GM12878 (cell line): ENCODE measurements around the gene ISG20. TPM values are rescaled to one million over a fixed set of nuclear protein-coding genes. Genes with fewer than 3 reads are reported as not detected.

Experiments
- ATAC-seq: fragments of 200-7000 bp; cut with Tn5 transposase; 3 replicates; pipeline ENCODE4 v1.9.1; 2020; ENCODE audit warnings: mild to moderate bottlenecking, moderate library complexity
- BruUV-seq: library from RNA; stranded (reverse); fragments of 400-500 nt; replicated peaks from 2 replicates; lab custom pipeline; 2021; lab: Mats Ljungman, UMichigan
- CTCF ChIA-PET: fragments of 300-600 bp; sonication (Branson Sonifier 250); formaldehyde crosslinking; extraction: SDS; loops from one replicate; lab custom pipeline; 2021; ENCODE audit warnings: inconsistent platforms; lab: Yijun Ruan, JAX
- POLR2A ChIA-PET: fragments of 350-600 bp; formaldehyde crosslinking; extraction: SDS; loops from one replicate; lab custom pipeline; 2021; ENCODE audit warnings: inconsistent platforms; lab: Charles Lee
- RAD21 ChIA-PET: fragments of 300-600 bp; sonication (Branson Sonifier 250); formaldehyde crosslinking; loops from one replicate; lab custom pipeline; 2023; ENCODE audit warnings: antibody characterized with exemption; ENCODE audit not compliant: unreplicated experiment; lab: Charles Lee
- SMC1A ChIA-PET: fragments of 300-600 bp; sonication (Branson Sonifier 250); formaldehyde crosslinking; loops from one replicate; lab custom pipeline; 2023; ENCODE audit not compliant: unreplicated experiment, uncharacterized antibody; lab: Charles Lee
- DNase-seq: peaks from one replicate; pipeline ENCODE4 v3.0.0-alpha.2; 2011; ENCODE audit warnings: low read depth, low spot score
- FAIRE-seq: peaks from 3 replicates; lab custom pipeline; 2011; peaks lifted over from hg19 to GRCh38; lab: Jason Lieb, UNC
- H2AFZ ChIP-seq: 2 replicates; pipeline ENCODE4 v1.6.0; 2011; ENCODE audit warnings: low read depth, low read length, control low read depth; ENCODE audit not compliant: control insufficient read depth
- H3K27ac ChIP-seq: 2 replicates; pipeline ENCODE4 v1.5.1; 2011; ENCODE audit warnings: control low read depth; ENCODE audit not compliant: control insufficient read depth, insufficient read depth
- H3K27me3 ChIP-seq, 2 experiments: replicated peaks in 1 of 2; 2 replicates each; pipeline versions ENCODE4 v1.6.0 to v1.6.1; 2011; ENCODE audit warnings: low read length in 1 of 2; ENCODE audit not compliant: control insufficient read depth in 2 of 2, insufficient read depth in 2 of 2
- H3K36me3 ChIP-seq, 2 experiments: 2 replicates each; pipeline ENCODE4 v1.5.1; 2011; ENCODE audit warnings: low read length in 1 of 2; ENCODE audit not compliant: control insufficient read depth in 2 of 2, insufficient read depth in 2 of 2
- H3K4me1 ChIP-seq: 2 replicates; pipeline ENCODE4 v1.6.1; 2011; ENCODE audit warnings: mild to moderate bottlenecking, low read length, moderate library complexity, mixed read lengths; ENCODE audit not compliant: control insufficient read depth, insufficient read depth
- H3K4me2 ChIP-seq: 2 replicates; pipeline ENCODE4 v1.6.0; 2011; ENCODE audit warnings: control low read depth; ENCODE audit not compliant: control insufficient read depth, insufficient read depth
- H3K4me3 ChIP-seq: fragments of 200-600 bp; sonication (generic); 2 replicates; pipeline ENCODE4 v1.5.1; 2016
- H3K79me2 ChIP-seq: 2 replicates; pipeline ENCODE4 v1.6.0; 2011; ENCODE audit warnings: low read length; ENCODE audit not compliant: control insufficient read depth, insufficient read depth
- H3K9ac ChIP-seq: 2 replicates; pipeline ENCODE4 v1.8.0; 2011; ENCODE audit warnings: low read length, control low read depth, mixed read lengths; ENCODE audit not compliant: control insufficient read depth, insufficient read depth
- H3K9me3 ChIP-seq: replicated peaks from 3 replicates; pipeline ENCODE4 v1.5.1; 2011; ENCODE audit warnings: mild to moderate bottlenecking, low read length; ENCODE audit not compliant: control insufficient read depth, insufficient read depth
- H4K20me1 ChIP-seq: 2 replicates; pipeline ENCODE4 v1.6.0; 2011; ENCODE audit not compliant: control insufficient read depth, insufficient read depth
- ATF2 ChIP-seq: IDR thresholded peaks from 2 replicates; pipeline ENCODE4 v1.6.1; 2012; ENCODE audit warnings: low read length, inconsistent platforms
- BACH1 ChIP-seq: fragments of 450-650 bp; IDR thresholded peaks from 2 replicates; pipeline ENCODE4 v1.6.1; 2017; ENCODE audit warnings: mild to moderate bottlenecking, borderline replicate concordance
- E2F4 ChIP-seq: IDR thresholded peaks from 2 replicates; pipeline ENCODE4 v1.6.1; 2012; ENCODE audit warnings: low read depth, low read length, improper control_type of control experiment
- GABPA ChIP-seq: IDR thresholded peaks from 2 replicates; pipeline ENCODE4 v1.6.1; 2014; ENCODE audit warnings: antibody characterized with exemption, low read depth, mild to moderate bottlenecking, inconsistent platforms
- POLR2A ChIP-seq: IDR thresholded peaks from 2 replicates; pipeline ENCODE4 v1.6.1; 2011; ENCODE audit warnings: low read depth, mild to moderate bottlenecking, low read length
- RB1 ChIP-seq: fragments of 450-650 bp; formaldehyde crosslinking; IDR thresholded peaks from 2 replicates; pipeline ENCODE4 v1.6.1; 2017; ENCODE audit warnings: mild to moderate bottlenecking, borderline replicate concordance
- RCOR1 ChIP-seq: conservative IDR thresholded peaks from 2 replicates; pipeline ENCODE4 v1.6.1; 2012; ENCODE audit warnings: low read depth, low read length, improper control_type of control experiment
- SUZ12 ChIP-seq: fragments of 200-600 bp; sonication (generic); IDR thresholded peaks from one replicate; pipeline ENCODE4 v1.6.1; 2018; ENCODE audit warnings: antibody characterized with exemption, mild to moderate bottlenecking; ENCODE audit not compliant: unreplicated experiment
- ZNF274 ChIP-seq: IDR thresholded peaks from one replicate; pipeline ENCODE4 v1.8.0; 2011; ENCODE audit not compliant: insufficient read length, insufficient read depth
- WGBS: methylation state at CpG from one replicate; pipeline ENCODE4 v1.1.6; 2016; ENCODE audit warnings: low lambda C conversion rate; ENCODE audit not compliant: insufficient replicate concordance, insufficient coverage; ENCODE audit errors: missing lambda C conversion rate; 5-methylcytosine and 5-hydroxymethylcytosine counted together
- in situ Hi-C: fragments of 300-500 bp; cut with MboI; formaldehyde crosslinking; loops from 9 replicates; pipeline ENCODE4 v1.14.3; 2018; ENCODE audit warnings: mixed read lengths
- intact Hi-C: fragments of 100-400 bp; cut with micrococcal nuclease; formaldehyde crosslinking; loops from one replicate; pipeline ENCODE4 v1.14.2; 2022; ENCODE audit not compliant: unreplicated experiment
- polyA plus RNA-seq, 11 experiments: library from polyadenylated mRNA; depleted of rRNA in 4 of 11; unstranded in 6 of 11; stranded (reverse) in 5 of 11; fragments of >200 nt; fragmentation: Nextera tagmentation in 4 of 11; fragmentation: Illumina TruSeq in 1 of 11; extraction: Ambion mirVana in 4 of 11; extraction: Trizol in 1 of 11; gene quantifications; 1 replicate in 1 of 11; 2 replicates in 10 of 11; pipeline versions ENCODE4 v1.2.1 to v1.2.3, GENCODE V29; 2011 to 2016; ENCODE audit warnings: inconsistent platforms in 2 of 11, missing spikeins in 2 of 11, low read depth in 1 of 11
- total RNA-seq, 4 experiments: library from RNA; depleted of rRNA in 3 of 4; stranded (reverse); fragments of >200 nt in 3 of 4; fragmentation: Illumina TruSeq in 1 of 4; extraction: Trizol in 1 of 4; gene quantifications; 2 replicates each; pipeline versions ENCODE4 v1.2.1 to v1.2.3, GENCODE V29; 2013 to 2021
- TF ChIP-seq, protein P1 (sequence below): fragments of 450-650 bp; IDR thresholded peaks from 2 replicates; pipeline ENCODE4 v1.6.1; 2016; ENCODE audit warnings: mild to moderate bottlenecking

Gene ISG20
- total and polyA plus RNA-seq, 10 of the 15 experiments (the other 5 are each of a cell fraction or from before 2014, with no cell fraction given): 23.4 to 210 (median 85.9) TPM

GRCh38 chr15:88655103-88655553, 16.3 kb downstream of the ISG20 start:
- CTCF ChIA-PET: interaction anchor here (1.2 to 5.8 kb wide), 3 partner anchors 9 to 33 kb away, joined by 3 to 61 read pairs (median 3); no protein-coding TSS in a partner anchor
- Histone ChIP-seq H3K27me3 (no peaks in the 10 kb centered on the region), H3K4me1 (peaks cover 18% of the 10 kb centered on the region), H3K4me3 (no peak overlapping the region), H2AFZ (no peak overlapping the region), H4K20me1 (no peaks in the 10 kb centered on the region), H3K9ac (no peak overlapping the region), H3K36me3 (peaks cover 0 to 11% of the 10 kb centered on the region in 2 experiments; a peak in 3 of 4 replicates), H3K4me2 (no peak overlapping the region), H3K9me3 (no peaks in the 10 kb centered on the region), H3K27ac (no peak overlapping the region), H3K79me2 (no peaks in the 10 kb centered on the region)
- no TSS peak for BruUV-seq
- 95% methylated on average over 14 of the region's 14 CpGs for WGBS
- POLR2A ChIA-PET: no interaction called here
- TF ChIP-seq E2F4 (no peak), POLR2A (peak; percentile 50)
- RAD21 ChIA-PET: interaction anchor here (4.2 kb wide), 1 partner anchor 30 kb away, joined by 40 read pairs; no protein-coding TSS in a partner anchor
- SMC1A ChIA-PET: interaction anchor here (2.1 to 4.9 kb wide), 2 partner anchors 31 to 33 kb away, joined by 7 to 37 read pairs; no protein-coding TSS in a partner anchor
- intact Hi-C loops: no loop called here
- DNase-seq: no peak
- no peak for FAIRE-seq
- ATAC-seq: no peak
- in situ Hi-C loops: no loop called here

GRCh38 chr15:88655800-88656488, 17.1 kb downstream of the ISG20 start:
- no peak overlapping the region for H3K4me3 ChIP-seq
- no peak for TF ChIP-seq ZNF274
- TF ChIP-seq RB1: no peak
- TF ChIP-seq ATF2: no peak
- no peak for TF ChIP-seq SUZ12
- TF ChIP-seq, protein P1, sequence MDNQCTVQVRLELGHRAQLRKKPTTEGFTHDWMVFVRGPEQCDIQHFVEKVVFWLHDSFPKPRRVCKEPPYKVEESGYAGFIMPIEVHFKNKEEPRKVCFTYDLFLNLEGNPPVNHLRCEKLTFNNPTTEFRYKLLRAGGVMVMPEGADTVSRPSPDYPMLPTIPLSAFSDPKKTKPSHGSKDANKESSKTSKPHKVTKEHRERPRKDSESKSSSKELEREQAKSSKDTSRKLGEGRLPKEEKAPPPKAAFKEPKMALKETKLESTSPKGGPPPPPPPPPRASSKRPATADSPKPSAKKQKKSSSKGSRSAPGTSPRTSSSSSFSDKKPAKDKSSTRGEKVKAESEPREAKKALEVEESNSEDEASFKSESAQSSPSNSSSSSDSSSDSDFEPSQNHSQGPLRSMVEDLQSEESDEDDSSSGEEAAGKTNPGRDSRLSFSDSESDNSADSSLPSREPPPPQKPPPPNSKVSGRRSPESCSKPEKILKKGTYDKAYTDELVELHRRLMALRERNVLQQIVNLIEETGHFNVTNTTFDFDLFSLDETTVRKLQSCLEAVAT: no peak
- TF ChIP-seq GABPA: no peak
- no peak for TF ChIP-seq RCOR1
- no peak for TF ChIP-seq BACH1

More at GRCh38 chr15:88655800-88656488, 17.1 kb downstream of the ISG20 start:
- H3K27me3 ChIP-seq: no peaks in the 10 kb centered on the region
- no peak for DNase-seq
- no peaks in the 10 kb centered on the region for H4K20me1 ChIP-seq
- no peaks in the 10 kb centered on the region for H3K9me3 ChIP-seq
- no peak overlapping the region for H3K27ac ChIP-seq
- no TSS peak for BruUV-seq
- SMC1A ChIA-PET: interaction anchor here (0.8 to 4.9 kb wide), 8 partner anchors 9 to 42 kb away, joined by 3 to 37 read pairs (median 7); no protein-coding TSS in a partner anchor
- WGBS: 81% methylated on average over 8 of the region's 8 CpGs
- peaks cover 15% of the 10 kb centered on the region for H3K4me1 ChIP-seq
- H3K79me2 ChIP-seq: no peaks in the 10 kb centered on the region
- RAD21 ChIA-PET: interaction anchor here (1.0 to 4.2 kb wide), 6 partner anchors 9 to 249 kb away, joined by 3 to 40 read pairs (median 6); no protein-coding TSS in a partner anchor
- no peak overlapping the region for H3K9ac ChIP-seq
- CTCF ChIA-PET: interaction anchor here (1.2 to 5.8 kb wide), 11 partner anchors 8 to 180 kb away, joined by 3 to 61 read pairs (median 7); no protein-coding TSS in a partner anchor
- H2AFZ ChIP-seq: no peak overlapping the region
- FAIRE-seq: no peak
- H3K4me2 ChIP-seq: no peak overlapping the region
- ATAC-seq: no peak
- in situ Hi-C loops: no loop called here
- H3K36me3 ChIP-seq: peaks cover 0 to 9% of the 10 kb centered on the region in 2 experiments; a peak in 3 of 4 replicates
- POLR2A ChIA-PET: interaction anchor here (0.6 to 1.3 kb wide), 4 partner anchors 10 to 262 kb away, joined by 3 to 7 read pairs (median 3); no protein-coding TSS in a partner anchor
- intact Hi-C loops: loop anchor here (2.0 kb wide), 2 partner anchors 31 to 45 kb away; no protein-coding TSS in a partner anchor
